ENCODE results near the gene WWC2. TPM values are rescaled to one million over a fixed set of nuclear protein-coding genes. Genes with fewer than 3 reads are reported as not detected.

WWC2 gene
- total RNA-seq, 4 donors from 2014 or later, result 28.2 to 38.5 (median 37.0) TPM

- TF ChIP-seq POLR2A (IDR thresholded peaks at IDR 0.05; ENCODE audit: low read depth) (no peak), CTCF (IDR thresholded peaks at IDR 0.05) (no peak), POLR2AphosphoS5 (IDR thresholded peaks at IDR 0.05) (no peak), EP300 (IDR thresholded peaks at IDR 0.05) (no peak)
- intact Hi-C loops (cut with DNase I), result loop anchor here (10.0 kb wide), 1 partner anchor 66 kb away; no protein-coding TSS in a partner anchor
- H3K4me1 ChIP-seq, result peaks cover 29 to 52% (median 37%) of the 10 kb centered on the region in 4 donors
- H3K9me3 ChIP-seq, result no peaks in the 10 kb centered on the region
- H3K27ac ChIP-seq (replicated peaks in 1 of 4), result no peak overlapping the region
- H3K36me3 ChIP-seq, result no peaks in the 10 kb centered on the region
- no peak overlapping the region for H3K4me3 ChIP-seq
- H3K27me3 ChIP-seq, result no peaks in the 10 kb centered on the region
- no peak for DNase-seq (ENCODE audit: extremely low spot score)
These were observed 71.8 kb downstream of the WWC2 start for GRCh38 chr4:183170894-183171293.

GRCh38 chr4:183171484-183172267 is 72.6 kb downstream of the WWC2 start:
- DNase-seq (ENCODE audit: extremely low spot score), result no peak
- TF ChIP-seq CTCF (IDR thresholded peaks at IDR 0.05) (no peak), POLR2AphosphoS5 (IDR thresholded peaks at IDR 0.05) (no peak), EP300 (IDR thresholded peaks at IDR 0.05) (no peak), POLR2A (IDR thresholded peaks at IDR 0.05; ENCODE audit: low read depth) (no peak)
- no peaks in the 10 kb centered on the region for H3K9me3 ChIP-seq
- peaks cover 22 to 52% (median 36%) of the 10 kb centered on the region in 4 donors for H3K4me1 ChIP-seq
- intact Hi-C loops (cut with DNase I), result loop anchor here (10.0 kb wide), 1 partner anchor 67 kb away; no protein-coding TSS in a partner anchor
- 81% methylated on average over 4 of the region's 4 CpGs for WGBS
- H3K36me3 ChIP-seq, result no peaks in the 10 kb centered on the region
- H3K4me3 ChIP-seq, result no peak overlapping the region
- no peaks in the 10 kb centered on the region for H3K27me3 ChIP-seq
- H3K27ac ChIP-seq (replicated peaks in 1 of 4), result no peak overlapping the region

GRCh38 chr4:183172881-183173280 is 73.8 kb downstream of the WWC2 start:
- no peak for TF ChIP-seq EP300 (IDR thresholded peaks at IDR 0.05)
- no peak for TF ChIP-seq CTCF (IDR thresholded peaks at IDR 0.05)
- no peak for TF ChIP-seq POLR2A (IDR thresholded peaks at IDR 0.05; ENCODE audit: low read depth)
- no peak for TF ChIP-seq POLR2AphosphoS5 (IDR thresholded peaks at IDR 0.05)
- DNase-seq (ENCODE audit: extremely low spot score), result no peak
- H3K4me1 ChIP-seq, result peaks cover 25 to 52% (median 35%) of the 10 kb centered on the region in 4 donors
- 91% methylated on average over 1 of the region's 1 CpG for WGBS
- intact Hi-C loops (cut with DNase I), result loop anchor here (10.0 kb wide), 1 partner anchor 68 kb away; no protein-coding TSS in a partner anchor
- H3K27ac ChIP-seq (replicated peaks in 1 of 4), result no peak overlapping the region
- no peaks in the 10 kb centered on the region for H3K9me3 ChIP-seq
- H3K36me3 ChIP-seq, result no peaks in the 10 kb centered on the region
- H3K27me3 ChIP-seq, result no peaks in the 10 kb centered on the region
- no peak overlapping the region for H3K4me3 ChIP-seq

- intact Hi-C loops (cut with DNase I), result loop anchor here (10.0 kb wide), 1 partner anchor 69 kb away; no protein-coding TSS in a partner anchor
- Histone ChIP-seq H3K4me1 (peaks cover 25 to 52% (median 39%) of the 10 kb centered on the region in 4 donors), H3K36me3 (no peaks in the 10 kb centered on the region), H3K27me3 (no peaks in the 10 kb centered on the region), H3K9me3 (no peaks in the 10 kb centered on the region), H3K4me3 (no peak overlapping the region), H3K27ac (replicated peaks in 1 of 4) (no peak overlapping the region)
- TF ChIP-seq POLR2AphosphoS5 (IDR thresholded peaks at IDR 0.05), result no peak
- no peak for TF ChIP-seq POLR2A (IDR thresholded peaks at IDR 0.05; ENCODE audit: low read depth)
- no peak for TF ChIP-seq EP300 (IDR thresholded peaks at IDR 0.05)
- TF ChIP-seq CTCF (IDR thresholded peaks at IDR 0.05), result no peak
- no peak for DNase-seq (ENCODE audit: extremely low spot score)
- 63% methylated on average over 13 of the region's 13 CpGs for WGBS
These were observed 74.8 kb downstream of the WWC2 start for GRCh38 chr4:183173580-183174526.

Measured in esophagus muscularis mucosa (tissue), 4 donors.